ENCODE data around the gene RUNX1.

RUNX1 gene

DNA sequence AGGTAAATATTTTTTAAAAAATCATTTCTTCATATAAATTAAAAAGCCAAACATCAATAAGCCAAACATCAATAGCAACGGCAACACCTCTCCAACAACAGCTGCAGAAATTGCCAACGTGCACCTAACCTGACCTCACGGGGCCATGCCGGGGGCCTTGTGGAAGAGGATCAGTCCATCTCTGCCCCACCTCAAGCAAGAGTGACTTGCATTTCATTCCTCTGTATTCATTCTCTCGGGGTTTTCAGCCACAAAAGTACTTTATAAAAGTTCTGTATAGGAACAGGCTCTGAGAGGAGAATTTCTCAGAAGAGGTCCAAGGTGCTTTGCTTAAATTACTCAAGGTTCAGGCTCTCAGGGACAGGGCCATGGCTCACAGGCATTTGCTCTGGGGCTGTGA lies 100.9 kb downstream of the RUNX1 start:
- no peaks in the 10 kb centered on the region for H3K9me3 Mint-ChIP-seq
- H3K4me1 Mint-ChIP-seq, result peaks cover 21% of the 10 kb centered on the region
- H3K36me3 Mint-ChIP-seq, result peaks cover 17% of the 10 kb centered on the region
- H3K4me3 Mint-ChIP-seq, result no peak overlapping the region
- no peaks in the 10 kb centered on the region for H3K27me3 Mint-ChIP-seq
- no peak overlapping the region for H3K27ac Mint-ChIP-seq
- no peak for DNase-seq (ENCODE audit: low spot score in 2 of 2)
- no peak for ATAC-seq (ENCODE audit: low read depth)

DNA sequence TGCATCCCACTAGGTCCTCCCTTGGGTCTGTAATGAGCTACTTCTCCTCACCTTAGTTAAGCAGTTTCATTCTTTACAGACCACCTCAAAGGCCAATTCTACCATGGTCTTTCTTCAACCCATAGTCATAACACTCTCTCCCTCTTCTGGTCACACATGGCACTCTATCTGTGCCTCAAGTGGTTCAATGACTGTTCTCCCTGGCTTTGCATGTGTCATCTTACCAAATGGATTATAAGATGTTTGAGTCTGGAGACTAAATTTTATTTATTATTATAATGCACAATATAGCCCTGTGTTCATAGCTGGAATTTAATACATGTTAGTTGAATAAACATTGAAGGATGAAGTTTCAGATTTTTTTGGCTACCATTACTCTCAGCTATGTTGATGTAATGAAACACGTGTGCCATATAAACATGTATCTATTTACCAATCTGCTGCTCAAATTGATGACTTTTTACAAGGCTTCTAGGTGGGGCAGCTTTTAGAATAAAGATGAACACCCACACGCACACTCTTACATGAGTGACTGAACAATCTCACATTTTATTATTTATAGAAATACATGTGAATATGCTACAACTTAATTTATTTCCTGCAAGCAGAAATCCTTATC lies 102.1 kb downstream of the RUNX1 start:
- peaks cover 21% of the 10 kb centered on the region for H3K4me1 Mint-ChIP-seq
- no peaks in the 10 kb centered on the region for H3K27me3 Mint-ChIP-seq
- no peaks in the 10 kb centered on the region for H3K9me3 Mint-ChIP-seq
- DNase-seq (ENCODE audit: low spot score in 2 of 2) (no peak), ATAC-seq (ENCODE audit: low read depth) (no peak)
- no peak overlapping the region for H3K4me3 Mint-ChIP-seq
- H3K27ac Mint-ChIP-seq, result no peak overlapping the region
- peaks cover 14% of the 10 kb centered on the region for H3K36me3 Mint-ChIP-seq

- DNase-seq (ENCODE audit: low spot score in 2 of 2) (no peak), ATAC-seq (ENCODE audit: low read depth) (peak; percentile 61)
- Mint-ChIP-seq H3K27me3 (no peaks in the 10 kb centered on the region), H3K27ac (no peak overlapping the region), H3K4me3 (no peak overlapping the region), H3K4me1 (peaks cover 22% of the 10 kb centered on the region), H3K9me3 (no peaks in the 10 kb centered on the region), H3K36me3 (peaks cover 12% of the 10 kb centered on the region)
Observed at GRCh38 chr21:34946385-34946840, 102.7 kb downstream of the RUNX1 start.

DNA sequence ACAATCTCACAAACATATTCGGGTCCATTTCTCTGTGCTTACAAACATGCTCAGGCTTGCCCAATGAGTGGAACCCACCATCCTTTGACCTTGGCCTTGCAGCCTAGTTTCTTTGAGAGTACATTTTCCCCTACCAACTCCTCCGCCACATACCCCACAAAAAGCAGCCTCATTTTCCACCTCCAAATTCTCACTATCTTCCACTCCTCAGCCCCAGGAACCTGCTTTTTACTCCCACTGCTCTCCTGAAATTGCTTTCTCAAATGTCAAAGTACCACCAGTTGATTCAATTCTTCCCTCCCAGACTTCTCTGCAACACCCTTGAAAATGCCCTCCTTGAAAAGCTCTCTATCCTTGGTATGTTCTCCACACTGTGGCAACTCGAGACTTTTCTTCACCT lies 103.8 kb downstream of the RUNX1 start:
- H3K27ac Mint-ChIP-seq, result peak overlapping the region; percentile 1
- peaks cover 26% of the 10 kb centered on the region for H3K4me1 Mint-ChIP-seq

DNA sequence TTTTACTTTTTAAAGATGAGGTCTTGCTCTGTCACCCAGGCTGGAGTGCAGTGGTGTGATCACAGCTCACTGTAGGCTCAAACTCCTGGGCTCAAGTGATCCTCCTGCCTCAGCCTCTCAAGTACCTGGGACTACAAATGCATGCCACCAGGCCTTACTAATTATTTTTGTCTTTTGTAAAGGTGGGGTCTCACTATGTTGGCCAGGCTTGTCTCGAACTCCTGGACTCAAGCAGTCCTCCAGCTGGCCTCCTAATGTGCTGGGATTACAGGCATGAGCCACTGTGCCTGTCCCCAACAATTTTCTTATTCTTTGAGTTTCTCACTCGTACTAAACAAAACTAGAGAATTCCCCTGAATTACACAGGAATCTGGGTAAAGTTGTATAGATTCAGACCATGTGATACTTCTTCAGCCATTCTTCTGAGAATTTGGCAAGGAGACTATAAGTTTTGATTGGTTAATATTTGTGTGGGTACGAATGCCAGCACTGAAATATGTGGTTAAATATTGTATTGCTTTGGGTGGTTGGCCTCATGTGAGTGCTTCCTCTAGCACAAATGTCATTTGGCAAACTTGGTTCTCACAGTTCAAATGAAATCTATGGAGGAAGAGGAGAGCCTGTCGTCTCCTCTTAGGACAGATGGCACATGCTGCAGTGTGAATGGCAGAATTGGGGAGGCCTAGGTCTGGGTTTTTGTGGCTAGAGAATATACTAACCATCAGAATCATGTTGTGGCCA lies 104.9 kb downstream of the RUNX1 start:
- peaks cover 26% of the 10 kb centered on the region for H3K4me1 Mint-ChIP-seq
- no peaks in the 10 kb centered on the region for H3K9me3 Mint-ChIP-seq
- H3K27me3 Mint-ChIP-seq, result no peaks in the 10 kb centered on the region
- no peak overlapping the region for H3K27ac Mint-ChIP-seq
- no peak overlapping the region for H3K4me3 Mint-ChIP-seq
- no peak for DNase-seq (ENCODE audit: low spot score in 2 of 2)
- no peak for ATAC-seq (ENCODE audit: low read depth)
- H3K36me3 Mint-ChIP-seq, result peaks cover 10% of the 10 kb centered on the region

More for the DNA sequence above, 103.8 kb downstream of the RUNX1 start:
- ATAC-seq (ENCODE audit: low read depth) (no peak), DNase-seq (ENCODE audit: low spot score in 2 of 2) (no peak)
- Mint-ChIP-seq H3K36me3 (peaks cover 12% of the 10 kb centered on the region), H3K9me3 (no peaks in the 10 kb centered on the region), H3K4me3 (no peak overlapping the region), H3K27me3 (no peaks in the 10 kb centered on the region)

GRCh38 chr21:34942911-34943310 lies 106.2 kb downstream of the RUNX1 start:
- Mint-ChIP-seq H3K4me1 (peaks cover 29% of the 10 kb centered on the region), H3K27ac (no peak overlapping the region), H3K4me3 (no peak overlapping the region), H3K9me3 (no peaks in the 10 kb centered on the region), H3K27me3 (no peaks in the 10 kb centered on the region), H3K36me3 (peaks cover 10% of the 10 kb centered on the region)
- DNase-seq (ENCODE audit: low spot score in 2 of 2), result no peak
- ATAC-seq (ENCODE audit: low read depth), result no peak

- peak overlapping the region; percentile 40 for H3K27ac Mint-ChIP-seq
- H3K27me3 Mint-ChIP-seq, result no peaks in the 10 kb centered on the region
- DNase-seq (ENCODE audit: low spot score in 2 of 2) (no peak), ATAC-seq (ENCODE audit: low read depth) (no peak)
- peaks cover 9% of the 10 kb centered on the region for H3K36me3 Mint-ChIP-seq
- no peaks in the 10 kb centered on the region for H3K9me3 Mint-ChIP-seq
- H3K4me1 Mint-ChIP-seq, result peaks cover 20% of the 10 kb centered on the region
- no peak overlapping the region for H3K4me3 Mint-ChIP-seq
Observed at GRCh38 chr21:34941162-34941561, 107.9 kb downstream of the RUNX1 start.

GRCh38 chr21:34939673-34940331 lies 109.3 kb downstream of the RUNX1 start:
- H3K4me3 Mint-ChIP-seq, result no peak overlapping the region
- no peaks in the 10 kb centered on the region for H3K36me3 Mint-ChIP-seq
- ATAC-seq (ENCODE audit: low read depth), result no peak

GRCh38 chr21:34938089-34938764 lies 110.9 kb downstream of the RUNX1 start:
- no peak for ATAC-seq (ENCODE audit: low read depth)
- no peaks in the 10 kb centered on the region for H3K27me3 Mint-ChIP-seq
- peak overlapping the region; percentile 24 for H3K27ac Mint-ChIP-seq
- H3K9me3 Mint-ChIP-seq, result no peaks in the 10 kb centered on the region
- DNase-seq (ENCODE audit: low spot score in 2 of 2), result no peak
- peaks cover 28% of the 10 kb centered on the region for H3K4me1 Mint-ChIP-seq
- H3K36me3 Mint-ChIP-seq, result no peaks in the 10 kb centered on the region
- no peak overlapping the region for H3K4me3 Mint-ChIP-seq

More at GRCh38 chr21:34939673-34940331, 109.3 kb downstream of the RUNX1 start:
- Mint-ChIP-seq H3K4me1 (peaks cover 15% of the 10 kb centered on the region), H3K27me3 (no peaks in the 10 kb centered on the region), H3K27ac (peak overlapping the region; percentile 63), H3K9me3 (no peaks in the 10 kb centered on the region)
- no peak for DNase-seq (ENCODE audit: low spot score in 2 of 2)

DNA sequence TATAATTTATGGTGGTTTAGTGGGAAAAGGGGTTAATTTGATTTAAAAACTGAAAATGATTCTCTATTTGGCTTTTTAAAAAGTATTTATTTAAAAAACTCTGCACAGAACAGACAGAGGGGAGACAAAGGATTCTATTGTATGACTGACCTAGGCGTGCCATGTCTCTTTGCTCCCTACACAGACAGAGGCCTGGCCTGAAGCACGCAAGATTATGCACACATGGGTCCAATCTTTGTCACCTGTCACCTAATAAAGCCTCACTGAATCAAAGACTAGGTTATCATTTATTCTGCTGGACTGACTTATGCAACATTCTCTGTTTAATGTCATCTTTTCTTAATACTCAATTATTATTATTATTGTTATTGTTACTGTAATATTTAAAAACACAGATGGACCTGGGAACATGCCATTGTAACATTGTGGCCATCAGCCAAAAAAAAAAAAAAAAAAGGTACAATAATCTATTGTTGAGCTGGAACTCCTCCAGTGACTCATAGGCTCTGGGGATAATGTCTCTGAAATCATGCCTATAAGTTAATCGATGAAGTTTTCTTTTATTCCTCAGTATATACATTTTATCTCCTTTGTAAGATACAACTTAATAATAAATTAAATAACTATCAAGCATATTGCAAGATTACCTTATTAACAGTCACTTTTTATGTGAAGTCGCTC lies 112.1 kb downstream of the RUNX1 start:
- no peak for DNase-seq (ENCODE audit: low spot score in 2 of 2)
- no peak for ATAC-seq (ENCODE audit: low read depth)
- H3K36me3 Mint-ChIP-seq, result no peaks in the 10 kb centered on the region
- H3K9me3 Mint-ChIP-seq, result no peaks in the 10 kb centered on the region
- no peak overlapping the region for H3K4me3 Mint-ChIP-seq
- no peaks in the 10 kb centered on the region for H3K27me3 Mint-ChIP-seq
- H3K4me1 Mint-ChIP-seq, result peaks cover 37% of the 10 kb centered on the region
- peak overlapping the region; percentile 24 for H3K27ac Mint-ChIP-seq

- peaks cover 42% of the 10 kb centered on the region for H3K4me1 Mint-ChIP-seq
- no peaks in the 10 kb centered on the region for H3K36me3 Mint-ChIP-seq
- no peak for DNase-seq (ENCODE audit: low spot score in 2 of 2)
- ATAC-seq (ENCODE audit: low read depth), result no peak
- no peaks in the 10 kb centered on the region for H3K9me3 Mint-ChIP-seq
- no peaks in the 10 kb centered on the region for H3K27me3 Mint-ChIP-seq
- no peak overlapping the region for H3K4me3 Mint-ChIP-seq
- peak overlapping the region; percentile 26 for H3K27ac Mint-ChIP-seq
Observed at GRCh38 chr21:34936371-34936789, 112.7 kb downstream of the RUNX1 start.

DNA sequence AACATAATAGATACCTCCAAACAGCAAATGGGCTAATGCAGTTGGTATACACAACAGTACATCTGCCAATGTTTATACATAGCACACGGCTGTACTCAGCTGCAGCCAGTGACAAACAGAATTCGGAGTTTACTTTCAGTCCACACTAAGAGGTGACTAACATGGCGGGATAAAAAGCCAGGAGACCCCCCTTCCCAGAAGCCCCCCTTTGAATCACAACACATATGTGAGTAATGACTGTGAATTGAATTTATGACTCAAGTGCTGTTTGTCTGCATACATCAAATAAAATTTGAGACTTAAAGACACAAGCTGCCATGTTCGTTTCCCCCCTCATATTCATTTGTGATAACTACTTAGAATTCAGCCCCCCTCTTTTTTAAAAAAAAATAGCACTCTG lies 113.2 kb downstream of the RUNX1 start:
- ATAC-seq (ENCODE audit: low read depth), result no peak
- no peaks in the 10 kb centered on the region for H3K27me3 Mint-ChIP-seq

DNA sequence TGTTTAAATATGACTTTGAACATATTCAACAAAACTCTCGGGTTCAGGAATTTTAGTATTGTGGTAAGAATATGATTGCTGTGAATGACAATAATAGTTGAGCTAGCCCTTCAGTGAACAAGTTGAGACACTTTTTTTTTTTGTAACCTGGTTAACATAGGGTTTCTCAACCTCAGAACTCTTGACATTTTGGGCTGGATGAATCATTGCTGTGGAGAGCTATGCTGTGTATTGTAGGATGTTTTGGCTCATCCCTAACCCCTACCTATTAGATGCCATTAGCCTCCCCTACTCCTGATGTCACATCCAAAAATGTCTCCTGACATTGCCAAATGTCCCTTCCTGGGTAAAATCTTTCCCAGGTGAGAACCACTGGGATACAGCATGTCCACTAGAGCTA lies 113.7 kb downstream of the RUNX1 start:
- no peak for ATAC-seq (ENCODE audit: low read depth)
- H3K4me1 Mint-ChIP-seq, result peaks cover 41% of the 10 kb centered on the region
- H3K27ac Mint-ChIP-seq, result peak overlapping the region; percentile 95
- no peak overlapping the region for H3K4me3 Mint-ChIP-seq
- H3K36me3 Mint-ChIP-seq, result peaks cover 2% of the 10 kb centered on the region
- no peaks in the 10 kb centered on the region for H3K9me3 Mint-ChIP-seq
- DNase-seq (ENCODE audit: low spot score in 2 of 2), result no peak
- no peaks in the 10 kb centered on the region for H3K27me3 Mint-ChIP-seq

More for the DNA sequence above, 113.2 kb downstream of the RUNX1 start:
- H3K4me1 Mint-ChIP-seq, result peaks cover 37% of the 10 kb centered on the region
- H3K36me3 Mint-ChIP-seq, result no peaks in the 10 kb centered on the region
- H3K27ac Mint-ChIP-seq, result peak overlapping the region; percentile 95
- DNase-seq (ENCODE audit: low spot score in 2 of 2), result no peak
- H3K4me3 Mint-ChIP-seq, result no peak overlapping the region
- no peaks in the 10 kb centered on the region for H3K9me3 Mint-ChIP-seq
